OCI-LY1 (cell line): ENCODE results near the gene GGT5.

Experiments used
- H2AFZ ChIP-seq: fragments of 200-600 bp; sonication (generic), shearing (Covaris generic); 2 replicates; pipeline ENCODE4 v1.6.0; 2014; ENCODE audit warnings: antibody characterized with exemption, mild to moderate bottlenecking, low read length
- H3F3A ChIP-seq: fragments of 200-600 bp; sonication (generic), shearing (Covaris generic); 2 replicates; pipeline ENCODE4 v1.6.0; 2014; ENCODE audit warnings: mild to moderate bottlenecking, antibody characterized with exemption, low read length, moderate library complexity; ENCODE audit not compliant: insufficient read depth
- H3K27ac ChIP-seq: fragments of 200-600 bp; sonication (generic); 2 replicates; pipeline ENCODE4 v1.5.1; 2014; ENCODE audit warnings: low read length, mixed run types, mild to moderate bottlenecking, low read depth; ENCODE audit not compliant: poor library complexity, severe bottlenecking
- H3K27me3 ChIP-seq: fragments of 200-600 bp; sonication (generic); 2 replicates; pipeline ENCODE4 v1.6.0; 2014; ENCODE audit warnings: antibody characterized with exemption, mild to moderate bottlenecking, low read length, moderate library complexity; ENCODE audit not compliant: insufficient read depth
- H3K36me3 ChIP-seq: fragments of 200-600 bp; sonication (generic); 2 replicates; pipeline ENCODE4 v1.6.1; 2014; ENCODE audit warnings: mild to moderate bottlenecking, antibody characterized with exemption, low read length, moderate library complexity, mixed read lengths; ENCODE audit not compliant: insufficient read depth
- H3K4me1 ChIP-seq: fragments of 200-600 bp; sonication (generic); 2 replicates; pipeline ENCODE4 v1.5.1; 2014; ENCODE audit warnings: mild to moderate bottlenecking, low read length, moderate library complexity; ENCODE audit not compliant: insufficient read depth, severe bottlenecking
- H3K4me2 ChIP-seq: fragments of 200-600 bp; sonication (generic), shearing (Covaris generic); 2 replicates; pipeline ENCODE4 v1.6.1; 2014; ENCODE audit warnings: low read length
- H3K4me3 ChIP-seq: fragments of 200-600 bp; sonication (generic); 2 replicates; pipeline ENCODE4 v1.5.1; 2014; ENCODE audit warnings: low read length, low read depth, mild to moderate bottlenecking, mixed read lengths; ENCODE audit not compliant: poor library complexity, severe bottlenecking
- H3K79me2 ChIP-seq: fragments of 200-600 bp; shearing (Covaris generic); 2 replicates; pipeline ENCODE4 v1.6.1; 2016; ENCODE audit warnings: mixed run types, low read length, mixed read lengths; ENCODE audit not compliant: insufficient read depth
- H3K9ac ChIP-seq: fragments of 200-600 bp; sonication (generic), shearing (Covaris generic); 2 replicates; pipeline ENCODE4 v1.6.1; 2014; ENCODE audit warnings: mild to moderate bottlenecking, low read length, mixed read lengths
- H3K9me2 ChIP-seq: fragments of 200-600 bp; sonication (generic), shearing (Covaris generic); 2 replicates; pipeline ENCODE4 v1.6.1; 2014; ENCODE audit warnings: low read depth, mild to moderate bottlenecking, low read length, mixed read lengths
- H3K9me3 ChIP-seq: fragments of 200-600 bp; shearing (Covaris generic); 2 replicates; pipeline ENCODE4 v1.6.1; 2014; ENCODE audit warnings: low read length, mixed read lengths
- H4K20me1 ChIP-seq: fragments of 200-600 bp; sonication (generic), shearing (Covaris generic); 2 replicates; pipeline ENCODE4 v1.6.0; 2016; ENCODE audit warnings: mild to moderate bottlenecking, low read length; ENCODE audit not compliant: insufficient read depth
- CTCF ChIP-seq: fragments of 200-600 bp; sonication (generic), shearing (Covaris generic); IDR thresholded peaks from 2 replicates; pipeline ENCODE4 v1.5.1; 2017; ENCODE audit warnings: mild to moderate bottlenecking, antibody characterized with exemption, low read length, moderate library complexity, mixed read lengths
- EZH2 ChIP-seq: fragments of 200-600 bp; sonication (generic), shearing (Covaris generic); IDR thresholded peaks from 2 replicates; pipeline ENCODE4 v1.8.0; 2017; ENCODE audit warnings: borderline replicate concordance, mixed run types, mild to moderate bottlenecking, antibody characterized with exemption, low read length, moderate library complexity, mixed read lengths

GGT5 gene

GRCh38 chr22:24190159-24190540, 54.7 kb downstream of the GGT5 start:
- H3K27me3 ChIP-seq: no peaks in the 10 kb centered on the region; the same call in 1 of the 2 replicates
- H3K4me1 ChIP-seq: no peaks in the 10 kb centered on the region
- H3K27ac ChIP-seq: no peak overlapping the region
- H3K9me3 ChIP-seq: no peaks in the 10 kb centered on the region
- no peak overlapping the region for H2AFZ ChIP-seq
- H3F3A ChIP-seq: no peaks in the 10 kb centered on the region
- no peak overlapping the region for H3K4me2 ChIP-seq
- H4K20me1 ChIP-seq: no peaks in the 10 kb centered on the region
- no peaks in the 10 kb centered on the region for H3K79me2 ChIP-seq
- no peaks in the 10 kb centered on the region for H3K36me3 ChIP-seq
- no peak overlapping the region for H3K9ac ChIP-seq
- TF ChIP-seq EZH2: no peak
- TF ChIP-seq CTCF: no peak
- no peaks in the 10 kb centered on the region for H3K9me2 ChIP-seq
- no peak overlapping the region for H3K4me3 ChIP-seq

- no peaks in the 10 kb centered on the region for H4K20me1 ChIP-seq
- no peaks in the 10 kb centered on the region for H3F3A ChIP-seq
- H3K9me2 ChIP-seq: no peaks in the 10 kb centered on the region
- TF ChIP-seq EZH2 (no peak), CTCF (peak; percentile 72)
- no peak overlapping the region for H3K4me2 ChIP-seq
- no peaks in the 10 kb centered on the region for H3K4me1 ChIP-seq
- H3K36me3 ChIP-seq: no peaks in the 10 kb centered on the region
- no peak overlapping the region for H3K27ac ChIP-seq
- H2AFZ ChIP-seq: no peak overlapping the region
- no peaks in the 10 kb centered on the region; the same call in 1 of the 2 replicates for H3K27me3 ChIP-seq
- no peak overlapping the region for H3K4me3 ChIP-seq
- no peak overlapping the region for H3K9ac ChIP-seq
- no peaks in the 10 kb centered on the region for H3K9me3 ChIP-seq
- H3K79me2 ChIP-seq: no peaks in the 10 kb centered on the region
Measured at GRCh38 chr22:24189249-24190158, 55.4 kb downstream of the GGT5 start.

GRCh38 chr22:24188705-24189248, 56.1 kb downstream of the GGT5 start:
- H3K27me3 ChIP-seq: no peaks in the 10 kb centered on the region; the same call in 1 of the 2 replicates
- H3K27ac ChIP-seq: no peak overlapping the region
- no peak overlapping the region for H3K4me3 ChIP-seq
- no peak overlapping the region for H3K9ac ChIP-seq
- no peak for TF ChIP-seq CTCF
- no peak for TF ChIP-seq EZH2
- H3K4me1 ChIP-seq: no peaks in the 10 kb centered on the region
- H3K9me2 ChIP-seq: no peaks in the 10 kb centered on the region
- H2AFZ ChIP-seq: no peak overlapping the region
- no peaks in the 10 kb centered on the region for H3F3A ChIP-seq
- no peaks in the 10 kb centered on the region for H4K20me1 ChIP-seq
- H3K79me2 ChIP-seq: no peaks in the 10 kb centered on the region
- no peaks in the 10 kb centered on the region for H3K9me3 ChIP-seq
- H3K36me3 ChIP-seq: no peaks in the 10 kb centered on the region
- no peak overlapping the region for H3K4me2 ChIP-seq
